Adrenal gland (tissue), 12 donors: ENCODE data around the gene SPEM1. TPM values are rescaled to one million over a fixed set of nuclear protein-coding genes. Genes with fewer than 3 reads are reported as not detected.

Source experiments
- DNase-seq, 7 donors: peaks; one replicate each; pipeline ENCODE4 v3.0.0-alpha.2; 2019 to 2020
- H3K27ac ChIP-seq, 5 donors: fragments of 200-600 bp; sonication (generic) in 4 of 5; 1 replicate in 3 of 5; 2 replicates in 2 of 5; pipeline versions ENCODE4 v1.5.1 to v1.8.0; 2016 to 2020; ENCODE audit warnings: mild to moderate bottlenecking in 1 of 5
- H3K27me3 ChIP-seq: fragments of 200-600 bp; 2 replicates; pipeline ENCODE4 v1.8.0; 2021
- H3K36me3 ChIP-seq, 2 donors: fragments of 200-600 bp; replicated peaks in 1 of 2; 1 replicate in 1 of 2; 2 replicates in 1 of 2; pipeline versions ENCODE4 v1.5.1 to v1.8.0; 2018 to 2022
- H3K4me1 ChIP-seq, 2 donors: fragments of 200-600 bp; replicated peaks in 1 of 2; 1 replicate in 1 of 2; 2 replicates in 1 of 2; pipeline versions ENCODE4 v1.5.1 to v1.8.0; 2018 to 2021
- H3K4me3 ChIP-seq, 4 donors: fragments of 200-600 bp; sonication (generic) in 3 of 4; one replicate each; pipeline ENCODE4 v1.5.1; 2016 to 2018
- H3K9me3 ChIP-seq, 3 donors: fragments of 200-600 bp; sonication (generic) in 1 of 3; replicated peaks in 1 of 3; 1 replicate in 2 of 3; 2 replicates in 1 of 3; pipeline versions ENCODE4 v1.5.1 to v1.8.0; 2016 to 2021
- CTCF ChIP-seq, 6 experiments: fragments of 450-650 bp in 4 of 6; fragments of 200-600 bp in 2 of 6; sonication (generic) in 1 of 6; IDR thresholded peaks; 1 replicate in 5 of 6; 2 replicates in 1 of 6; pipeline versions ENCODE4 v1.5.1 to v1.8.0; 2016 to 2021; ENCODE audit warnings: antibody characterized with exemption in 6 of 6, mild to moderate bottlenecking in 2 of 6, moderate library complexity in 1 of 6
- POLR2A ChIP-seq, 2 donors: fragments of 450-650 bp; IDR thresholded peaks; one replicate each; pipeline ENCODE4 v1.6.1; 2017; ENCODE audit warnings: antibody characterized with exemption in 2 of 2, mild to moderate bottlenecking in 2 of 2, moderate library complexity in 1 of 2
- WGBS, 4 donors: extraction: QIAGEN DNeasy Blood & Tissue Kit in 2 of 4; methylation state at CpG; one replicate each; pipeline versions ENCODE4 v1.1.5 to v1.1.7; 2013 to 2017; 5-methylcytosine and 5-hydroxymethylcytosine counted together
- intact Hi-C, 2 donors: fragments of 100-400 bp; cut with DNase I; formaldehyde crosslinking; loops; one replicate each; pipeline versions ENCODE4 v1.14.1 to v1.15.0; 2022 to 2023
- polyA plus RNA-seq, 3 donors: library from polyadenylated mRNA; stranded (reverse); fragments of 200-250 nt in 2 of 3; fragments of 350-450 nt in 1 of 3; fragmentation: Illumina TruSeq in 1 of 3; extraction: RNeasy Lipid Tissue Mini Kit (QIAGEN cat#74804) in 1 of 3; gene quantifications; one replicate each; pipeline ENCODE4 v1.2.3, GENCODE V29; 2013 to 2014
- total RNA-seq, 9 donors: library from RNA; depleted of rRNA in 4 of 9; stranded (reverse); fragments of >200 nt in 4 of 9; fragments of 120-200 nt in 1 of 9; fragmentation: NEBNext Ultra II Directional in 1 of 9; extraction: Animal tissue kit (Norgen Biotek cat#: 25700) in 1 of 9; gene quantifications; one replicate each; pipeline versions ENCODE4 v1.1.0 to v1.2.4, GENCODE V29; 2013 to 2023
- donor health status: healthy with polysubstance abuse.
- donor health status: Bipolar disorder and iron deficiency.
- donor health status: DM: yes; HTN: yes; CAD: no.
- donor health status: DM: no; HTN: no; CAD: no.
- donor health status: DM: no; HTN: no; CAD: no.
- donor health status: DM: yes; HTN: yes; CAD: no.

Gene SPEM1
- total and polyA plus RNA-seq, 12 donors = not detected

- WGBS, 4 donors = 63 to 78% (median 74%) methylated on average over 7 of the region's 7 CpGs
- intact Hi-C loops = no loop called here
- Histone ChIP-seq H3K4me3 (no peak overlapping the region), H3K4me1 (peaks cover 33 to 46% of the 10 kb centered on the region in 2 donors), H3K27me3 (no peaks in the 10 kb centered on the region), H3K9me3 (no peaks in the 10 kb centered on the region), H3K36me3 (no peaks in the 10 kb centered on the region), H3K27ac (peak overlapping the region; percentile 57 to 91 (median 86))
- TF ChIP-seq POLR2A (IDR thresholded peaks at IDR 0.05) = no peak
- TF ChIP-seq CTCF (IDR thresholded peaks at IDR 0.05) = no peak
- DNase-seq = peak in 1 of 7 donors; percentile 62
These were observed 23.7 kb downstream of the SPEM1 start for GRCh38 chr17:7443499-7444485.

- intact Hi-C loops = no loop called here
- no peaks in the 10 kb centered on the region for H3K36me3 ChIP-seq
- peak; percentile 92 to 98 (median 95) for DNase-seq
- H3K9me3 ChIP-seq = no peaks in the 10 kb centered on the region
- H3K27ac ChIP-seq = peak within 1 kb of the TSS; percentile 59 to 91 (median 86)
- TF ChIP-seq CTCF (IDR thresholded peaks at IDR 0.05) (peak in 3 of 6 experiments; percentile 22 to 40 (median 33)), POLR2A (IDR thresholded peaks at IDR 0.05) (peak; percentile 33 to 66)
- 0 to 5% (median 2%) methylated on average over 7 to 51 of the region's 51 CpGs for whole genome bisulfite sequencing, 4 donors
- peak within 1 kb of the TSS in 2 of 4 donors; percentile 35 to 46 for H3K4me3 ChIP-seq
- H3K27me3 ChIP-seq = no peaks in the 10 kb centered on the region
- peaks cover 26 to 34% of the 10 kb centered on the region in 2 donors for H3K4me1 ChIP-seq
These were observed 24.8 kb downstream of the SPEM1 start, which contains the start of gene CHRNB1 for GRCh38 chr17:7444682-7445618. Gene CHRNB1, plus strand, starts transcription at chr17:7445061. Its CDS starts 67 bp downstream, at chr17:7445128.

- no peak for TF ChIP-seq POLR2A (IDR thresholded peaks at IDR 0.05)
- TF ChIP-seq CTCF (IDR thresholded peaks at IDR 0.05) = no peak
- Histone ChIP-seq H3K36me3 (no peaks in the 10 kb centered on the region), H3K9me3 (no peaks in the 10 kb centered on the region), H3K4me1 (peaks cover 23 to 28% of the 10 kb centered on the region in 2 donors), H3K4me3 (peak overlapping the region in 2 of 4 donors; percentile 35 to 46), H3K27ac (peak overlapping the region; percentile 59 to 91 (median 86)), H3K27me3 (no peaks in the 10 kb centered on the region)
- intact Hi-C loops = no loop called here
- no peak for DNase-seq
- WGBS, 4 donors = 4 to 14% (median 9%) methylated on average over 15 to 16 of the region's 16 CpGs
These were observed 25.5 kb downstream of the SPEM1 start for GRCh38 chr17:7445619-7445968.

DNA sequence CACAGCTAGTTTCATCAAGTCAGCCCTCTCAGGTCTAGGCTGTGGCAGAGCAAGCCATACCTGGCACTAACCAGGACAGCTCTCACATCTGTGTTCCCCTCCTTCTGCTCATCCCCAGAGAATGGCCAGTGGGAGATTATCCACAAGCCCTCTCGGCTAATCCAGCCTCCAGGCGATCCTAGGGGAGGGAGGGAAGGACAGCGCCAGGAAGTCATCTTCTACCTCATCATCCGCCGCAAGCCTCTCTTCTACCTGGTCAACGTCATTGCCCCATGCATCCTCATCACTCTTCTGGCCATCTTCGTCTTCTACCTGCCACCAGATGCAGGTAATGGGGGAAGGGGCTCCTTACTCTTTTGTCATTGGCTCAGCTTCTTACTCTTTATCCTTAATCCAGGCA is 28.3 kb downstream of the SPEM1 start:
- no peaks in the 10 kb centered on the region for H3K27me3 ChIP-seq
- H3K4me1 ChIP-seq = peaks cover 17 to 21% of the 10 kb centered on the region in 2 donors
- intact Hi-C loops = no loop called here
- no peak overlapping the region for H3K27ac ChIP-seq
- TF ChIP-seq POLR2A (IDR thresholded peaks at IDR 0.05) (no peak), CTCF (IDR thresholded peaks at IDR 0.05) (no peak)
- WGBS, 4 donors = 88 to 95% (median 93%) methylated on average over 7 of the region's 7 CpGs
- H3K9me3 ChIP-seq = no peaks in the 10 kb centered on the region
- no peak overlapping the region for H3K4me3 ChIP-seq
- no peaks in the 10 kb centered on the region for H3K36me3 ChIP-seq
- no peak for DNase-seq
